Measurements from ENCODE around the gene MAML3. TPM values are rescaled to one million over a fixed set of nuclear protein-coding genes. Genes with fewer than 3 reads are reported as not detected.

Gene MAML3
- total RNA-seq, 1 experiment from 2014 or later = 12.1 TPM

- Mint-ChIP-seq H3K4me1 (ENCODE audit: low read depth, unreplicated experiment) (peaks cover 40% of the 10 kb centered on the region), H3K27me3 (ENCODE audit: insufficient read depth, unreplicated experiment) (no peaks in the 10 kb centered on the region), H3K36me3 (ENCODE audit: insufficient read depth, unreplicated experiment) (peaks cover 6% of the 10 kb centered on the region), H3K27ac (ENCODE audit: unreplicated experiment) (no peak overlapping the region), H3K4me3 (ENCODE audit: unreplicated experiment) (no peak overlapping the region), H3K9me3 (ENCODE audit: unreplicated experiment) (no peaks in the 10 kb centered on the region)
- ChIA-PET POLR2A (no interaction called here), CTCF (interaction anchor here (0.9 to 1.9 kb wide), 7 partner anchors 15 to 201 kb away, joined by 3 to 7 read pairs (median 4); no protein-coding TSS in a partner anchor)
- Histone ChIP-seq H3K27me3 (replicated peaks; ENCODE audit: control insufficient read depth, insufficient read depth, low read length) (no peaks in the 10 kb centered on the region), H3K4me1 (peaks cover 35% of the 10 kb centered on the region), H3K4me3 (ENCODE audit: low read depth, low read length) (no peak overlapping the region), H3K9me3 (no peaks in the 10 kb centered on the region), H3K36me3 (ENCODE audit: control insufficient read depth, insufficient read depth, low read length) (no peaks in the 10 kb centered on the region)
- no TSS peak for BruUV-seq (replicated peaks)
- TF ChIP-seq CTCF (IDR thresholded peaks at IDR 0.05; ENCODE audit: insufficient read depth in 1 of 2, low read depth in 1 of 2, low read length in 1 of 2, severe bottlenecking in 1 of 2, unreplicated experiment in 1 of 2) = peak; percentile 34 to 48
- intact Hi-C loops (cut with micrococcal nuclease; ENCODE audit: unreplicated experiment) = loop anchor here (1.0 to 5.0 kb wide), 4 partner anchors 35 to 275 kb away; no protein-coding TSS in a partner anchor
- peak in 1 of 2 experiments; percentile 51 for DNase-seq
Observed at GRCh38 chr4:140052050-140052449, 101.9 kb downstream of the MAML3 start.

- H3K27me3 Mint-ChIP-seq (ENCODE audit: insufficient read depth, unreplicated experiment) = no peaks in the 10 kb centered on the region
- intact Hi-C loops (cut with micrococcal nuclease; ENCODE audit: unreplicated experiment) = loop anchor here (1.0 to 5.0 kb wide), 9 partner anchors 13 to 393 kb away; no protein-coding TSS in a partner anchor
- peaks cover 51% of the 10 kb centered on the region for H3K4me1 ChIP-seq
- ChIA-PET CTCF (interaction anchor here (0.5 to 1.9 kb wide), 9 partner anchors 21 to 393 kb away, joined by 3 to 11 read pairs (median 5); no protein-coding TSS in a partner anchor), POLR2A (interaction anchor here (1.0 to 1.9 kb wide), 4 partner anchors 13 to 87 kb away, joined by 4 to 9 read pairs (median 6); no protein-coding TSS in a partner anchor)
- peak; percentile 23 to 47 for TF ChIP-seq CTCF (IDR thresholded peaks at IDR 0.05; ENCODE audit: insufficient read depth in 1 of 2, low read depth in 1 of 2, low read length in 1 of 2, severe bottlenecking in 1 of 2, unreplicated experiment in 1 of 2)
- peak overlapping the region; percentile 96 for H3K27ac Mint-ChIP-seq (ENCODE audit: unreplicated experiment)
- peak overlapping the region; percentile 79 for H3K4me3 Mint-ChIP-seq (ENCODE audit: unreplicated experiment)
- BruUV-seq (replicated peaks) = TSS peak; percentile 88
- no peak overlapping the region; the same call in 1 of the 2 replicates for H3K4me3 ChIP-seq (ENCODE audit: low read depth, low read length)
- H3K27me3 ChIP-seq (replicated peaks; ENCODE audit: control insufficient read depth, insufficient read depth, low read length) = no peaks in the 10 kb centered on the region
- no peaks in the 10 kb centered on the region for H3K36me3 ChIP-seq (ENCODE audit: control insufficient read depth, insufficient read depth, low read length)
- H3K9me3 ChIP-seq = no peaks in the 10 kb centered on the region
- H3K4me1 Mint-ChIP-seq (ENCODE audit: low read depth, unreplicated experiment) = peaks cover 43% of the 10 kb centered on the region
- peak in 1 of 2 experiments; percentile 36 for DNase-seq
- H3K9me3 Mint-ChIP-seq (ENCODE audit: unreplicated experiment) = no peaks in the 10 kb centered on the region
- peaks cover 6% of the 10 kb centered on the region for H3K36me3 Mint-ChIP-seq (ENCODE audit: insufficient read depth, unreplicated experiment)
Observed at GRCh38 chr4:140049849-140050637, 103.9 kb downstream of the MAML3 start.

- intact Hi-C loops (cut with micrococcal nuclease; ENCODE audit: unreplicated experiment) = loop anchor here (1.0 to 5.0 kb wide), 6 partner anchors 12 to 392 kb away; no protein-coding TSS in a partner anchor
- Histone ChIP-seq H3K9me3 (no peaks in the 10 kb centered on the region), H3K4me1 (peaks cover 58% of the 10 kb centered on the region), H3K36me3 (ENCODE audit: control insufficient read depth, insufficient read depth, low read length) (no peaks in the 10 kb centered on the region), H3K27me3 (replicated peaks; ENCODE audit: control insufficient read depth, insufficient read depth, low read length) (no peaks in the 10 kb centered on the region), H3K4me3 (ENCODE audit: low read depth, low read length) (peak overlapping the region; percentile 21)
- Mint-ChIP-seq H3K4me3 (ENCODE audit: unreplicated experiment) (peak overlapping the region; percentile 79), H3K4me1 (ENCODE audit: low read depth, unreplicated experiment) (peaks cover 51% of the 10 kb centered on the region), H3K36me3 (ENCODE audit: insufficient read depth, unreplicated experiment) (peaks cover 6% of the 10 kb centered on the region), H3K27ac (ENCODE audit: unreplicated experiment) (peak overlapping the region; percentile 96), H3K27me3 (ENCODE audit: insufficient read depth, unreplicated experiment) (no peaks in the 10 kb centered on the region), H3K9me3 (ENCODE audit: unreplicated experiment) (no peaks in the 10 kb centered on the region)
- peak in 1 of 2 experiments; percentile 44 for TF ChIP-seq CTCF (IDR thresholded peaks at IDR 0.05; ENCODE audit: insufficient read depth in 1 of 2, low read depth in 1 of 2, low read length in 1 of 2, severe bottlenecking in 1 of 2, unreplicated experiment in 1 of 2)
- BruUV-seq (replicated peaks) = TSS peak; percentile 28
- ChIA-PET POLR2A (interaction anchor here (0.8 to 1.9 kb wide), 6 partner anchors 12 to 203 kb away, joined by 4 to 9 read pairs (median 7); no protein-coding TSS in a partner anchor), CTCF (interaction anchor here (0.5 to 1.9 kb wide), 15 partner anchors 11 to 446 kb away, joined by 3 to 11 read pairs (median 4); no protein-coding TSS in a partner anchor)
- DNase-seq = peak; percentile 76 to 80
Observed at GRCh38 chr4:140049024-140049848, 104.7 kb downstream of the MAML3 start.

Measured in Caco-2 (cell line).